ENCODE data around the gene NEU4.

The NEU4 gene

DNA sequence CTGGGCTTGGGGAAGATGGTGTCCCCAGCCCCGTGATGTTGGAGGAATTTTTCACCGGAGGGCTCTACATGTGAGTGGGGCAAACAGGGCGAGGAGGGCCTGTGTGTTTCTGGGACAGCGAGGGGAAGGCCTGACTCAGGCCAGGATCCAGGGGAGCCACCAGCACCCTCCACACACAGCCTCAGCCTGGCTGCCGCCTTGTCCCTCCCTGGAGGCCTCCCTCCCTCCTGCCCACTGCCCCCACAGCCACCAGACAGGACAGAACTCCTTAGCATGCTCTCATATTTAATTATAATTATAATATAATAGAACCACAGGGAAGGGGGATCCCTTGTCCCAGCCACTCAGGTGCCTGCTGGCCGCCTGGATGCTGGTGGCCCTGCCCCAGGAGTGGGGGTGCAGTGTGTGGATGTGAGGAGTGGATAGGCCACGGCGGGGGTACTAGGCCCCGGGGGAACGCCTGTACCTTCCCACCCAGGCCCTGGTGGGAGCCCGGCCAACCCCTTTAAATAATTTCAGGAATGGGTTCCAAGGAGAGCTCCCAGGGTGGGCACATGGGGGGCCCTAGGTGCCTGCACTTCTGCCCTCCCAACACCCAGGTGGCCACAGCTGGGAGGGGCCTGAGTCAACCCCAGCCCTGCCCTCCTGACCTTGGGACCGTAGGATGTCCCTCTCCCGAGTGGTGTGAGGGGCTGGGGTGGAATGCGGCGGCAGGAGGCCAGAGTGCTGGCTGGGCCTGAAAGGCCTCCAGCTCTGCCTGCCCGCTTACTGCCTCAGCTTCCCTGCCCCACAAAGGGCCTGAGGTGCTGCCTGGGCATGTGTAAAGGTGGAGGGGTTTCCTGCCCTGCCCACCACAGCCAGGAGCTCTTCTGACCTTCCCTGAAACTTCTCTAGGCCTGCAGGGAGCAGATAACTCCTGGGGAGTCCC, 40.9 kb downstream of the NEU4 start:
- no peak overlapping the region for H3K4me3 ChIP-seq (ENCODE audit: low read depth, low read length)
- TF ChIP-seq, protein P1, sequence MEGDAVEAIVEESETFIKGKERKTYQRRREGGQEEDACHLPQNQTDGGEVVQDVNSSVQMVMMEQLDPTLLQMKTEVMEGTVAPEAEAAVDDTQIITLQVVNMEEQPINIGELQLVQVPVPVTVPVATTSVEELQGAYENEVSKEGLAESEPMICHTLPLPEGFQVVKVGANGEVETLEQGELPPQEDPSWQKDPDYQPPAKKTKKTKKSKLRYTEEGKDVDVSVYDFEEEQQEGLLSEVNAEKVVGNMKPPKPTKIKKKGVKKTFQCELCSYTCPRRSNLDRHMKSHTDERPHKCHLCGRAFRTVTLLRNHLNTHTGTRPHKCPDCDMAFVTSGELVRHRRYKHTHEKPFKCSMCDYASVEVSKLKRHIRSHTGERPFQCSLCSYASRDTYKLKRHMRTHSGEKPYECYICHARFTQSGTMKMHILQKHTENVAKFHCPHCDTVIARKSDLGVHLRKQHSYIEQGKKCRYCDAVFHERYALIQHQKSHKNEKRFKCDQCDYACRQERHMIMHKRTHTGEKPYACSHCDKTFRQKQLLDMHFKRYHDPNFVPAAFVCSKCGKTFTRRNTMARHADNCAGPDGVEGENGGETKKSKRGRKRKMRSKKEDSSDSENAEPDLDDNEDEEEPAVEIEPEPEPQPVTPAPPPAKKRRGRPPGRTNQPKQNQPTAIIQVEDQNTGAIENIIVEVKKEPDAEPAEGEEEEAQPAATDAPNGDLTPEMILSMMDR (IDR thresholded peaks at IDR 0.05; ENCODE audit: borderline replicate concordance, insufficient read depth, low read depth, low read length): no peak

DNA sequence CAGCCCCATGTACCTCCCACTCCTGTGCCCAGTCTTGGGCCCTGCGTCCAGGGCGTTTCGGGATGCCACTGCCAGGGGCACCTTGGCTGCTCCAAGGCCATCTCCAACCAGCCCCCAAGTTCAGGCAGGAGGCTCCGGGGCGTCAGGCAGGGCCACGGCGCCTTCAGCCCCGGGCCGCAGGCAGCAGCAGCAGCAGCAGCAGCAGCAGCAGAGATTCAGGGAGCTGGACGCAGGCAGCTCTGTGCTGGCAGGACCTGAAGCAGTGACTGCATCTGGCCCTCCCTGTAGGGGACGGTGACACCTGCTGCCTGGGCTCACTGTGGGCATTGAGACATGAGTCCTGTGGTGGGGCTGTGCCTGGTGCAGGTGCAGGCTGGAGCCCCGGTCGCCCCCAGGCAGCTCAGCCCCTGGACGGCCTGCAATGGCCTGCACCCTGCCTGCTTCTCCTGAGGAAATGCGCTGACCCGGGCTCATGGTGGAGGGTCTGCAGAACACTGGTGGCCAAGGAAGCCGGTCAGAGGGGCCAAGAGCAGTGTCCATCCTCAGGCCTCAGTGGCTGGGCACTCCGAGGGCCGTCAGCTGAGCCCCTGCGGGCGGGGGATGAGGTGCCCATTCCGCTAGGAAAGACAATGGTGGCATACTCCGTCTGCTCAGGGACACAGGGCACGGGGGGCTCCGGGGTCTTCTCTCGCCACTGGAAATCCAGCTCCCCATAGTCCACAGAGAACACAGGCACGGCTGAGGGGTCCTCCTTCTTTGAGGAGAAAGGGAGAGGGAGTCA, 41.7 kb downstream of the NEU4 start:
- TF ChIP-seq, protein P1 (IDR thresholded peaks at IDR 0.05; ENCODE audit: borderline replicate concordance, insufficient read depth, low read depth, low read length): no peak
- no peak overlapping the region for H3K4me3 ChIP-seq (ENCODE audit: low read depth, low read length)

DNA sequence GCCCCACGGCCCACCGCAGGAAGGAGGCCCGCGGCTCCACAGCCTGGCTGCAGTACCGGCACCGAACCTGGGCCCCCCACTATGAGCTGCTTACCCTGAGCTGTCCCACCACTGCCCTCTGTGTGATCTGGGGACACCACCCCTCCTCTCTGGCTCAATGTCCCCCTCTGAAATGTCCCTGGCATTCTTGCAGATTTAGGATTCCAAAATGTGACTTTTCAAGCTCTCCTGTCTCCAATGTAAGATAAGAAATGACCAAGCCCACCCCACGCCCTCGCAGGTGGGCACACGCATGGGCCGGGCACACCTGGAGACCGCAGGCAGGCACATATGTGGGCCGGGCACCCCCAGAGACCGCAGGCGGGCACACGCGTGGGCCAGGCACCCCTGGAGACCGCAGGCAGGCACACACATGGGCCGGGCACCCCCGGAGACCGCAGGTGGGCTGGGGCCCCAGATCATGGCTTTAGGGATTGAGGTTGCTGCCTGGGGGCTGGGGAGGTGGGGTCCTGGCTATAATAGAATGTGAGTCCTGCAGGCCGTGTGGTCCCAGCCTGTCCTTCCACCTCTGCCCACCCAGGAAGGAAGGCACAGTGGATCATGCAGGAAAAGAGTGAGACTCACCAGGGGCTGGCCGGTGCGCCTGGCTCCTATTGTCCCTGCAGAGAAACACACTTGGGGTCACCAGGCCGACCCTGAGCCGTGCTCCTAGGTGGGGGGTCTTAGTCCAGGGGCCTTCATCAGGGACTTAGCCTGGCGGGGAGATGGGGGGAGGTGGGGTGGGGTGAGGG, 42.5 kb downstream of the NEU4 start:
- no peak overlapping the region for H3K4me3 ChIP-seq (ENCODE audit: low read depth, low read length)
- TF ChIP-seq, protein P1 (IDR thresholded peaks at IDR 0.05; ENCODE audit: borderline replicate concordance, insufficient read depth, low read depth, low read length): no peak

DNA sequence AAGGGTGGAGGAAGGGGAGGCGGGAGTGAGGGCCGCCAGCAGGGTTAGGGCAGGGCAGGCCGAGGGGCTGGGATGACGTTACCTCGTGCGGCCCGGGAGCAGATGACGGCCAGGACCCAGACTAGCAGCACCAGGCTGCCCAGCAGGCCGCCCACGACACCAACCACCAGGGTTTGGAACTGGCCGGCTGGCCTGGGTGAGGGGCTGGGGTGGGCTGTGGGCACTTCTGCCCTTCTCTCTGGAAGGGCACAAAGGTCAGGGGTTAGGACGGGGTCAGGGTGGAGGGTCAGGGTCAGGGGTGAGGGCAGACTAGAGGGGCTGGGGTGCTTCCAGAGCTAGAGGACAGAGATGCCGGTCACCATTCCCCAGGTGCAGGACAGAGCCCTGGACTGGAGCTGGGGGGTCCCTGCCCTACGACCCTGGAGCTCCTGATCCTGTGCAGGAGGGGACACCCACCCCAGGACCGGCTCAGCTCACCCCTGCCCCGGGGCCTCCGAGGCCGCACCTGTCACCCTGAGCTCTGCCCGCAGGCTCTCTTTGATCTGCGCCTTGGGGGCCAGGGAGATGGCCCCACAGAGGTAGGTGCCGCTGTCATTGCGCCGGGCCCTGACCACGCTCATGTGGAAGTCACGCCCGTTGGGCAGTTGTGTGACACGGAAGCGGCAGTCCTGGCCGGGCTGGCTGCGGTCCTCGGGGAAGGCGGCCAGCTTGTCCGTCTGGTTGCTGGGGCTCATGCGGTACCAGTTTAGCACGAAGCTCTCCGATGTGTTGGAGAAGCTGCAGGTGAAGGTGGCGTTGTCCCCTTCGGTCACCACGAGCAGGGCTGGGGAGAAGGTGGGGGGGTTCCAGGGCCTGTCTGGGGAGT, 43.4 kb downstream of the NEU4 start:
- TF ChIP-seq, protein P1 (IDR thresholded peaks at IDR 0.05; ENCODE audit: borderline replicate concordance, insufficient read depth, low read depth, low read length): no peak
- H3K4me3 ChIP-seq (ENCODE audit: low read depth, low read length): no peak overlapping the region

DNA sequence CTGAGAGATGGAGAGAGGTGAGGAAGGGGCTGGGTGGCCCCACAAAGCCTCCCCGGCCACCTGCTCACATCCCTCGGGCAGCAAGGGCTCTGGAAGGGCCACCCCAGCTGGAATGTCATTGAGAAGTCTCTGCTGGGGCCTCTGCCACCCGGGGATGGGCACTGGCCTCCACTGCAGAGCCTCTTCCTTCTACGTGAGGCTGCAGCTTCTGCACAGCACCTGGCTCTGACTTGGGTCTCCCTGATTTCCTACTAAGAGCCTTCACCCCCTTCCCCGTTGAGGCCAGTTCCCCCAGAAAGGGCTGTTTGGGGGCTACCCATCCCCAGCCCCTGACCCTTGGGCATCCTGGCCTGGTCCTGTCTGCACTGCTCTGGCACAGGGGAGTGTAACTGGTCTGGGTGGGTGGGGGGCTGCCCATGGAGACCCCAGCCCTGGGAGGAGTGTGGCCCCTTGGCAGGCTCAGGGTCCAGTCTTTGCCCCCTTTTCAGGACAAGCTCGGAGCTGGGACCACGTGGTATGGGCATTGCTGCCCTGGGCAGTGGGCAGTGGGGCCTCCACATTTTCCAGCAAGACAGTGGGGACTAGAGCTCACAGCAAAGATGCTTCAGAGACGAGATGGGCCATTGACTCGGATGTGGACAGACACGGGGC, 44.1 kb downstream of the NEU4 start:
- H3K4me3 ChIP-seq (ENCODE audit: low read depth, low read length): no peak overlapping the region
- TF ChIP-seq, protein P1 (IDR thresholded peaks at IDR 0.05; ENCODE audit: borderline replicate concordance, insufficient read depth, low read depth, low read length): no peak
